ENCODE results near the gene SPSB3. TPM values are rescaled to one million over a fixed set of nuclear protein-coding genes. Genes with fewer than 3 reads are reported as not detected.

Gene SPSB3
- total and polyA plus RNA-seq, 2 of the 13 experiments (the other 11 are each of a cell fraction or from before 2014, with no cell fraction given): 13.2 to 21.9 TPM

DNA sequence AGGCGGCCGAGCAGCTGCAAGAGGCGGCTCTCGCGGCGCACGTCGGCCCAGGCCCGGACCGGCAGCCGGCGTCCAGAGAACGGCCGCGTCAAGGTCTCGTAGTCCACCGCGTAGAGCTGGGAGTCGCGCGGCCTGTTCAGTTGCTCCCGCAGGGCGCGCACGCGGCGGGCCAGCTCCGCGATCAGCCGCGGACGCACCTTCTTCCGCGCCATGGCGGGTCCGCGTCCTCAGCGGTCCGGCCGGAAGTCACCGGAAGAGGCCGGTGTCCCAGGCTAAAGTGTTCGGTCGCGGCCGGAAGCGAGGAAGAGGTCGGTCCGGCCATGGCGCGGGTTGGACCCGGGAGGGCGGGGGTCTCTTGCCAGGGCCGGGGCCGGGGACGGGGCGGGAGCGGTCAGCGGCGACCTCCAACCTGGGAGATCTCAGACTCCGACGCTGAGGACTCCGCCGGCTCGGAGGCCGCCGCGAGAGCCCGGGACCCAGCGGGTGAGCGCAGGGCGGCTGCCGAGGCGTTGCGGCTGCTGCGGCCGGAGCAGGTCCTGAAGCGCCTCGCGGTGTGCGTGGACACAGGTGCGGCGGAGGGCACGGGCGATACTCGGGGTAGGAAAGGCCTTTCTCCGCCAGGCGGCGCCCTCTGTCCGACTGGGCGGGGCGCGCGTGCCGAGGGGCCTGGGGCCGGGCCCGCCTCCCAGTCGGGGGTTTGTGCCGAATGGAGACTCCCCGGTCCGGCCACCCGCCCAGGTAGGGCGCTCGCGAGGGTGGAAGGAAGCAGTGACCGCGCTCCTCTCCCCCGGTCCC is 9.3 kb downstream of the SPSB3 start, which contains the start of gene MRPS34 (continued):
- TF ChIP-seq, protein P1, sequence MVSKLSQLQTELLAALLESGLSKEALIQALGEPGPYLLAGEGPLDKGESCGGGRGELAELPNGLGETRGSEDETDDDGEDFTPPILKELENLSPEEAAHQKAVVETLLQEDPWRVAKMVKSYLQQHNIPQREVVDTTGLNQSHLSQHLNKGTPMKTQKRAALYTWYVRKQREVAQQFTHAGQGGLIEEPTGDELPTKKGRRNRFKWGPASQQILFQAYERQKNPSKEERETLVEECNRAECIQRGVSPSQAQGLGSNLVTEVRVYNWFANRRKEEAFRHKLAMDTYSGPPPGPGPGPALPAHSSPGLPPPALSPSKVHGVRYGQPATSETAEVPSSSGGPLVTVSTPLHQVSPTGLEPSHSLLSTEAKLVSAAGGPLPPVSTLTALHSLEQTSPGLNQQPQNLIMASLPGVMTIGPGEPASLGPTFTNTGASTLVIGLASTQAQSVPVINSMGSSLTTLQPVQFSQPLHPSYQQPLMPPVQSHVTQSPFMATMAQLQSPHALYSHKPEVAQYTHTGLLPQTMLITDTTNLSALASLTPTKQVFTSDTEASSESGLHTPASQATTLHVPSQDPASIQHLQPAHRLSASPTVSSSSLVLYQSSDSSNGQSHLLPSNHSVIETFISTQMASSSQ (IDR thresholded peaks at IDR 0.05; ENCODE audit: low read depth): no peak
- TF ChIP-seq, protein P1 (CRISPR knock-in tag; IDR thresholded peaks at IDR 0.05; ENCODE audit: borderline replicate concordance): no peak; the same call in 1 of the 2 replicates
- TF ChIP-seq, protein P2, sequence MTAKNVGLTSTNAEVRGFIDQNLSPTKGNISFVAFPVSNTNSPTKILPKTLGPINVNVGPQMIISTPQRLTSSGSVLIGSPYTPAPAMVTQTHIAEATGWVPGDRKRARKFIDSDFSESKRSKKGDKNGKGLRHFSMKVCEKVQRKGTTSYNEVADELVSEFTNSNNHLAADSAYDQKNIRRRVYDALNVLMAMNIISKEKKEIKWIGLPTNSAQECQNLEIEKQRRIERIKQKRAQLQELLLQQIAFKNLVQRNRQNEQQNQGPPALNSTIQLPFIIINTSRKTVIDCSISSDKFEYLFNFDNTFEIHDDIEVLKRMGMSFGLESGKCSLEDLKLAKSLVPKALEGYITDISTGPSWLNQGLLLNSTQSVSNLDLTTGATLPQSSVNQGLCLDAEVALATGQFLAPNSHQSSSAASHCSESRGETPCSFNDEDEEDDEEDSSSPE (CRISPR knock-in tag; IDR thresholded peaks at IDR 0.05): peak; percentile 81; the same call in 1 of the 2 replicates
- TF ChIP-seq ZNF264 (CRISPR knock-in tag; IDR thresholded peaks at IDR 0.05): no peak; the same call in 1 of the 2 replicates
- TF ChIP-seq MBNL3 (CRISPR knock-in tag; conservative IDR thresholded peaks at IDR 0.05): no peak
- no peak for TF ChIP-seq ZNF781 (CRISPR knock-in tag; IDR thresholded peaks at IDR 0.05; ENCODE audit: borderline replicate concordance, not compliant biosample characterization)
- peak; percentile 86 for TF ChIP-seq ZNF564 (CRISPR knock-in tag; IDR thresholded peaks at IDR 0.05)
- peak; percentile 82; the same call in 1 of the 2 replicates for TF ChIP-seq ZNF180 (CRISPR knock-in tag; IDR thresholded peaks at IDR 0.05; ENCODE audit: borderline replicate concordance, low read depth)
- no peak for TF ChIP-seq ZNF335 (CRISPR knock-in tag; IDR thresholded peaks at IDR 0.05)
- peak; percentile 84 for TF ChIP-seq ZFP36L1 (CRISPR knock-in tag; IDR thresholded peaks at IDR 0.05)
- TF ChIP-seq NFE2L1 (CRISPR knock-in tag; IDR thresholded peaks at IDR 0.05; ENCODE audit: borderline replicate concordance): no peak; the same call in 1 of the 2 replicates
- TF ChIP-seq, protein P3, sequence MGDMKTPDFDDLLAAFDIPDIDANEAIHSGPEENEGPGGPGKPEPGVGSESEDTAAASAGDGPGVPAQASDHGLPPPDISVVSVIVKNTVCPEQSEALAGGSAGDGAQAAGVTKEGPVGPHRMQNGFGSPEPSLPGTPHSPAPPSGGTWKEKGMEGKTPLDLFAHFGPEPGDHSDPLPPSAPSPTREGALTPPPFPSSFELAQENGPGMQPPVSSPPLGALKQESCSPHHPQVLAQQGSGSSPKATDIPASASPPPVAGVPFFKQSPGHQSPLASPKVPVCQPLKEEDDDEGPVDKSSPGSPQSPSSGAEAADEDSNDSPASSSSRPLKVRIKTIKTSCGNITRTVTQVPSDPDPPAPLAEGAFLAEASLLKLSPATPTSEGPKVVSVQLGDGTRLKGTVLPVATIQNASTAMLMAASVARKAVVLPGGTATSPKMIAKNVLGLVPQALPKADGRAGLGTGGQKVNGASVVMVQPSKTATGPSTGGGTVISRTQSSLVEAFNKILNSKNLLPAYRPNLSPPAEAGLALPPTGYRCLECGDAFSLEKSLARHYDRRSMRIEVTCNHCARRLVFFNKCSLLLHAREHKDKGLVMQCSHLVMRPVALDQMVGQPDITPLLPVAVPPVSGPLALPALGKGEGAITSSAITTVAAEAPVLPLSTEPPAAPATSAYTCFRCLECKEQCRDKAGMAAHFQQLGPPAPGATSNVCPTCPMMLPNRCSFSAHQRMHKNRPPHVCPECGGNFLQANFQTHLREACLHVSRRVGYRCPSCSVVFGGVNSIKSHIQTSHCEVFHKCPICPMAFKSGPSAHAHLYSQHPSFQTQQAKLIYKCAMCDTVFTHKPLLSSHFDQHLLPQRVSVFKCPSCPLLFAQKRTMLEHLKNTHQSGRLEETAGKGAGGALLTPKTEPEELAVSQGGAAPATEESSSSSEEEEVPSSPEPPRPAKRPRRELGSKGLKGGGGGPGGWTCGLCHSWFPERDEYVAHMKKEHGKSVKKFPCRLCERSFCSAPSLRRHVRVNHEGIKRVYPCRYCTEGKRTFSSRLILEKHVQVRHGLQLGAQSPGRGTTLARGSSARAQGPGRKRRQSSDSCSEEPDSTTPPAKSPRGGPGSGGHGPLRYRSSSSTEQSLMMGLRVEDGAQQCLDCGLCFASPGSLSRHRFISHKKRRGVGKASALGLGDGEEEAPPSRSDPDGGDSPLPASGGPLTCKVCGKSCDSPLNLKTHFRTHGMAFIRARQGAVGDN (CRISPR knock-in tag; IDR thresholded peaks at IDR 0.05): peak; percentile 87
- TF ChIP-seq, protein P4, sequence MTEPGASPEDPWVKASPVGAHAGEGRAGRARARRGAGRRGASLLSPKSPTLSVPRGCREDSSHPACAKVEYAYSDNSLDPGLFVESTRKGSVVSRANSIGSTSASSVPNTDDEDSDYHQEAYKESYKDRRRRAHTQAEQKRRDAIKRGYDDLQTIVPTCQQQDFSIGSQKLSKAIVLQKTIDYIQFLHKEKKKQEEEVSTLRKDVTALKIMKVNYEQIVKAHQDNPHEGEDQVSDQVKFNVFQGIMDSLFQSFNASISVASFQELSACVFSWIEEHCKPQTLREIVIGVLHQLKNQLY (CRISPR knock-in tag; IDR thresholded peaks at IDR 0.05): peak; percentile 40; the same call in 1 of the 2 replicates
- peak; percentile 98 for TF ChIP-seq DMAP1 (CRISPR knock-in tag; IDR thresholded peaks at IDR 0.05)
- TF ChIP-seq ETV5 (CRISPR knock-in tag; IDR thresholded peaks at IDR 0.05; ENCODE audit: borderline replicate concordance): peak; percentile 93
- TF ChIP-seq MAZ (IDR thresholded peaks at IDR 0.05; ENCODE audit: borderline replicate concordance, low read depth, low read length): peak; percentile 79; the same call in 1 of the 2 replicates
- peak; percentile 98 for TF ChIP-seq MAZ (CRISPR knock-in tag; IDR thresholded peaks at IDR 0.05; ENCODE audit: low read depth)
- peak; percentile 73 for TF ChIP-seq MXD4 (CRISPR knock-in tag; IDR thresholded peaks at IDR 0.05)
- no peak for TF ChIP-seq NONO (IDR thresholded peaks at IDR 0.05)
- TF ChIP-seq NONO (CRISPR knock-in tag; conservative IDR thresholded peaks at IDR 0.05): peak; percentile 96

Measured in HepG2 (cell line).